Measurements from ENCODE around the gene RBP5. TPM values are rescaled to one million over a fixed set of nuclear protein-coding genes. Genes with fewer than 3 reads are reported as not detected.

Gene RBP5
- total RNA-seq, 1 donor from 2014 or later, result 1.8 TPM

Small RNA genes within 50 kb of the gene (small RNA-seq; reads per million reads assigned to genes)
- not detected for gene RNU6-485P (ENCODE audit: low replicate concordance)

Other genes starting within 250 kb of the RBP5 start
- 5.9 TPM for gene LRRC23, start 224.1 kb downstream of the RBP5 start, total RNA-seq
- 5.5 TPM for gene ENO2, start 214.3 kb downstream of the RBP5 start, total RNA-seq
- gene ATN1, start 200.9 kb downstream of the RBP5 start, total RNA-seq, result 34.3 TPM
- gene RNU7-1, start 185.1 kb downstream of the RBP5 start, total RNA-seq, result not detected
- 135 TPM for gene C12orf57, start 184.9 kb downstream of the RBP5 start, total RNA-seq
- gene PTPN6, start 177.5 kb downstream of the RBP5 start, total RNA-seq, result 11.4 TPM
- 238 TPM for gene PHB2, start 158.2 kb downstream of the RBP5 start, total RNA-seq
- 31.3 TPM for gene EMG1, start 158.0 kb downstream of the RBP5 start, total RNA-seq
- 13.1 TPM for gene LPCAT3, start 110.4 kb downstream of the RBP5 start, total RNA-seq
- 87.7 TPM for gene C1S, start 68.2 kb downstream of the RBP5 start, total RNA-seq
- gene C1R, start 36.4 kb downstream of the RBP5 start, total RNA-seq, result 100 TPM
- 23.1 TPM for gene C1RL, start 19.7 kb downstream of the RBP5 start, total RNA-seq
- 32.2 TPM for gene CLSTN3, start 1.5 kb upstream of the RBP5 start, total RNA-seq
- 66.1 TPM for gene PEX5, start 60.8 kb upstream of the RBP5 start, total RNA-seq
- gene ACSM4, start 175.2 kb upstream of the RBP5 start, total RNA-seq, result not detected